ENCODE data around the gene ZG16. TPM values are rescaled to one million over a fixed set of nuclear protein-coding genes. Genes with fewer than 3 reads are reported as not detected.
A peak's percentile ranks its signal among the peaks of the same experiment; 100 is the strongest.
"Not testable (repeated sequence)": the region's sequence is repeated elsewhere in the genome, so short reads cannot be mapped to it uniquely, and the experiment has no call there.

ZG16 gene
- total and polyA plus RNA-seq, 4 donors, result 0.19 to 2.8 (median 1.7) TPM

GRCh38 chr16:29790949-29791844 lies 13.1 kb downstream of the ZG16 start:
- Histone ChIP-seq H3K4me3 (ENCODE audit: low read depth in 1 of 3, low read length in 3 of 3) (peak overlapping the region; percentile 68 to 91 (median 74)), H3K27me3 (ENCODE audit: control insufficient read depth in 4 of 4, insufficient read depth in 4 of 4, low read length in 3 of 4) (no peaks in the 10 kb centered on the region), H3K36me3 (ENCODE audit: control insufficient read depth in 4 of 4, insufficient read depth in 3 of 4, low read depth in 1 of 4, low read length in 3 of 4) (no peaks in the 10 kb centered on the region), H3K9me3 (ENCODE audit: control insufficient read depth in 4 of 4, low read length in 3 of 4) (no peaks in the 10 kb centered on the region), H3K9ac (ENCODE audit: low read depth in 1 of 2, low read length in 2 of 2) (peak overlapping the region in 1 of 2 donors; percentile 39), H3K27ac (ENCODE audit: low read depth in 1 of 2, low read length in 2 of 2) (no peak overlapping the region), H3K4me1 (ENCODE audit: control insufficient read depth in 4 of 4, insufficient read depth in 4 of 4, low read length in 3 of 4) (peaks cover 3 to 22% (median 12%) of the 10 kb centered on the region in 4 donors)
- 3% methylated on average over 31 of the region's 31 CpGs for WGBS
- DNase-seq (ENCODE audit: low spot score), result no peak
- TF ChIP-seq TAF1 (conservative IDR thresholded peaks at IDR 0.05) (no peak), JUND (IDR thresholded peaks at IDR 0.05) (no peak)

DNA sequence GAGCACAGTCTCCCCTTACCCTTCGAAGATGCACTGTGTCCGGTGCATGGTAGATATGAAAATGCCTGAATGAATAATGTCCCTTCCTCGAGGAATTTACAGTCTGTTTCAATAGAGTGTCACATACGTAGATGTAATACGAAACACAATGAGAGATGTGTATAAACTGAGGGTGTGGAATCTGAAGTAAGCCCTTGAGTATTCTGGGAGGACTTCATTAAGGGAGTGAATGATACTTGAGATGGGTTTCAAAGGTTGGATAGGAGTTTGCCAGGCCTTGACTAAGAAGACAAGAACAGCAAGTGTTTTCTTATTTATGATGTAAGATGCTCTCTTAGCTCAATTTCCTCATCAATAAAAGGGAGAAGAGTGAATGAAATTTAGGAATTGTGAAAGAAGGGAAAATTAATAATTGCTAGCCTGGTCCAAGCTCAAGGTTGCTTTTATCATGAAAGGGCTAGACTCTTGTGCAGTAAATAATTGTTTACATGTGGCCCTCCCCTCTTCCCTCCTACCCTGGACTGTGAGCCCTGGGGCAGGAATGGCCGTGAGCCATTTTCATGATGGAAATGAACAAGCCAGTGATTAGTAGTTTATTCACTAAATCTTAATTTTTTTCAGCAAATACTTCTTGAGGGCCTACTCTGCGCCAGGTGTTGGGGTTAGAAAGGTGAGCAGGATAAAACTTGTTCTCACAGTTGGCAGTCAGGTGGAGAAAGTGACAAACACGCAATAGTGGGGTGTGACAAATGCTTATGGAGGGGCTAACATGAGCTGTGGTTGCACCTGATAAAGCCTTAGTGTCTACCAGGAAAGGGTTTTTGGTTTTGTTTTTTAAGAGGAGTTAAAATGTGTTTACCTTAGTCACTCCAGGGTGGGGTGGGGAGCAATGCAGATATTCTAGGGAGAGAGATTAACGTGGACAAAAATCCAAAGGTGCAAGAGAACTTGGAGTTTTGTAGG lies 14.1 kb downstream of the ZG16 start:
- Histone ChIP-seq H3K27me3 (ENCODE audit: control insufficient read depth in 4 of 4, insufficient read depth in 4 of 4, low read length in 3 of 4) (no peaks in the 10 kb centered on the region), H3K9me3 (ENCODE audit: control insufficient read depth in 4 of 4, low read length in 3 of 4) (no peaks in the 10 kb centered on the region), H3K4me3 (ENCODE audit: low read depth in 1 of 3, low read length in 3 of 3) (no peak overlapping the region), H3K4me1 (ENCODE audit: control insufficient read depth in 4 of 4, insufficient read depth in 4 of 4, low read length in 3 of 4) (peaks cover 3 to 22% (median 12%) of the 10 kb centered on the region in 4 donors), H3K27ac (ENCODE audit: low read depth in 1 of 2, low read length in 2 of 2) (no peak overlapping the region), H3K9ac (ENCODE audit: low read depth in 1 of 2, low read length in 2 of 2) (no peak overlapping the region), H3K36me3 (ENCODE audit: control insufficient read depth in 4 of 4, insufficient read depth in 3 of 4, low read depth in 1 of 4, low read length in 3 of 4) (peaks cover 0 to 4% (median 0%) of the 10 kb centered on the region in 4 donors)
- TF ChIP-seq, protein P1, sequence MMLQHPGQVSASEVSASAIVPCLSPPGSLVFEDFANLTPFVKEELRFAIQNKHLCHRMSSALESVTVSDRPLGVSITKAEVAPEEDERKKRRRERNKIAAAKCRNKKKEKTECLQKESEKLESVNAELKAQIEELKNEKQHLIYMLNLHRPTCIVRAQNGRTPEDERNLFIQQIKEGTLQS (IDR thresholded peaks at IDR 0.05), result no peak
- no peak for TF ChIP-seq HNF4A (conservative IDR thresholded peaks at IDR 0.05)
- no peak for TF ChIP-seq GABPA (IDR thresholded peaks at IDR 0.05 in 1 of 2, conservative IDR thresholded peaks at IDR 0.05 in 1 of 2)
- no peak for TF ChIP-seq HNF4G (IDR thresholded peaks at IDR 0.05)
- TF ChIP-seq NR2F2 (IDR thresholded peaks at IDR 0.05), result no peak
- DNase-seq (ENCODE audit: low spot score), result no peak
- 84% methylated on average over 9 of the region's 9 CpGs for WGBS

DNA sequence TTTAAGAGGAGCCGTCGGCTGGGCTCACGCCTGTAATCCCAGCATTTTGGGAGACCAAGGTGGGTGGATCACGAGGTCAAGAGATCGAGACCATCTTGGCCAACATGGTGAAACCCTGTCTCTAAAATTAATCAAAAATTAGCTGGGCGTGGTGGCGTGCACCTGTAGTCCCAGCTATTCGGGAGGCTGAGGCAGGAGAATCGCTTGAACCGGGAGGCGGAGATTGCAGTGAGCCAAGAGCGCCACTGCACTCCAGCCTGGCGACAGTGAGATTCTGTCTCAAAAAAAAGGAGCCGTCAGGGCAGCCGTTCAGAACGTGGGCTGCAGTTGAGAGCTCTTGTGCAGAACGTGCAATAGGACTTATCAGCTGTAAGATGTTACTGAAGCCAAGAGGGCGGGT lies 15.1 kb downstream of the ZG16 start:
- H3K4me1 ChIP-seq (ENCODE audit: control insufficient read depth in 4 of 4, insufficient read depth in 4 of 4, low read length in 3 of 4), result peaks cover 3 to 22% (median 12%) of the 10 kb centered on the region in 4 donors
- H3K27ac ChIP-seq (ENCODE audit: low read depth in 1 of 2, low read length in 2 of 2); H3K27me3 ChIP-seq (ENCODE audit: control insufficient read depth in 4 of 4, insufficient read depth in 4 of 4, low read length in 3 of 4); DNase-seq (ENCODE audit: low spot score); H3K36me3 ChIP-seq (ENCODE audit: control insufficient read depth in 4 of 4, insufficient read depth in 3 of 4, low read depth in 1 of 4, low read length in 3 of 4); H3K9me3 ChIP-seq (ENCODE audit: control insufficient read depth in 4 of 4, low read length in 3 of 4); H3K9ac ChIP-seq (ENCODE audit: low read depth in 1 of 2, low read length in 2 of 2); H3K4me3 ChIP-seq (ENCODE audit: low read depth in 1 of 3, low read length in 3 of 3): not testable (repeated sequence)
- 96% methylated on average over 18 of the region's 18 CpGs for WGBS

GRCh38 chr16:29794231-29794710 lies 16.2 kb downstream of the ZG16 start:
- peaks cover 0 to 17% (median 5%) of the 10 kb centered on the region in 4 donors for H3K36me3 ChIP-seq (ENCODE audit: control insufficient read depth in 4 of 4, insufficient read depth in 3 of 4, low read depth in 1 of 4, low read length in 3 of 4)
- WGBS, result 98% methylated on average over 3 of the region's 3 CpGs
- no peak for DNase-seq (ENCODE audit: low spot score)
- H3K4me1 ChIP-seq (ENCODE audit: control insufficient read depth in 4 of 4, insufficient read depth in 4 of 4, low read length in 3 of 4), result peaks cover 3 to 22% (median 12%) of the 10 kb centered on the region in 4 donors
- no peak overlapping the region for H3K27ac ChIP-seq (ENCODE audit: low read depth in 1 of 2, low read length in 2 of 2)
- no peak overlapping the region for H3K4me3 ChIP-seq (ENCODE audit: low read depth in 1 of 3, low read length in 3 of 3)
- no peak overlapping the region for H3K9ac ChIP-seq (ENCODE audit: low read depth in 1 of 2, low read length in 2 of 2)
- no peaks in the 10 kb centered on the region for H3K27me3 ChIP-seq (ENCODE audit: control insufficient read depth in 4 of 4, insufficient read depth in 4 of 4, low read length in 3 of 4)
- no peaks in the 10 kb centered on the region for H3K9me3 ChIP-seq (ENCODE audit: control insufficient read depth in 4 of 4, low read length in 3 of 4)
- no peak for TF ChIP-seq TAF1 (conservative IDR thresholded peaks at IDR 0.05)
- no peak for TF ChIP-seq RXRA (IDR thresholded peaks at IDR 0.05)
- TF ChIP-seq, protein P1 (IDR thresholded peaks at IDR 0.05), result no peak
- no peak for TF ChIP-seq HNF4G (IDR thresholded peaks at IDR 0.05)
- TF ChIP-seq EGR1 (IDR thresholded peaks at IDR 0.05; ENCODE audit: low read depth in 2 of 2), result no peak
- TF ChIP-seq FOXA2 (IDR thresholded peaks at IDR 0.05), result no peak
- no peak for TF ChIP-seq YY1 (IDR thresholded peaks at IDR 0.05)
- TF ChIP-seq RAD21 (IDR thresholded peaks at IDR 0.05), result no peak
- TF ChIP-seq, protein P2, sequence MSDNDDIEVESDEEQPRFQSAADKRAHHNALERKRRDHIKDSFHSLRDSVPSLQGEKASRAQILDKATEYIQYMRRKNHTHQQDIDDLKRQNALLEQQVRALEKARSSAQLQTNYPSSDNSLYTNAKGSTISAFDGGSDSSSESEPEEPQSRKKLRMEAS (IDR thresholded peaks at IDR 0.05), result no peak
- no peak for TF ChIP-seq SP1 (IDR thresholded peaks at IDR 0.05)
- TF ChIP-seq, protein P3, sequence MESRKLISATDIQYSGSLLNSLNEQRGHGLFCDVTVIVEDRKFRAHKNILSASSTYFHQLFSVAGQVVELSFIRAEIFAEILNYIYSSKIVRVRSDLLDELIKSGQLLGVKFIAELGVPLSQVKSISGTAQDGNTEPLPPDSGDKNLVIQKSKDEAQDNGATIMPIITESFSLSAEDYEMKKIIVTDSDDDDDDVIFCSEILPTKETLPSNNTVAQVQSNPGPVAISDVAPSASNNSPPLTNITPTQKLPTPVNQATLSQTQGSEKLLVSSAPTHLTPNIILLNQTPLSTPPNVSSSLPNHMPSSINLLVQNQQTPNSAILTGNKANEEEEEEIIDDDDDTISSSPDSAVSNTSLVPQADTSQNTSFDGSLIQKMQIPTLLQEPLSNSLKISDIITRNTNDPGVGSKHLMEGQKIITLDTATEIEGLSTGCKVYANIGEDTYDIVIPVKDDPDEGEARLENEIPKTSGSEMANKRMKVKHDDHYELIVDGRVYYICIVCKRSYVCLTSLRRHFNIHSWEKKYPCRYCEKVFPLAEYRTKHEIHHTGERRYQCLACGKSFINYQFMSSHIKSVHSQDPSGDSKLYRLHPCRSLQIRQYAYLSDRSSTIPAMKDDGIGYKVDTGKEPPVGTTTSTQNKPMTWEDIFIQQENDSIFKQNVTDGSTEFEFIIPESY (IDR thresholded peaks at IDR 0.05), result no peak
- no peak for TF ChIP-seq NR2F2 (IDR thresholded peaks at IDR 0.05)
- TF ChIP-seq JUND (IDR thresholded peaks at IDR 0.05), result no peak

Data from liver (tissue), 9 donors.